MCF 10A (cell line): Measurements from ENCODE around the gene BMP3. TPM values are rescaled to one million over a fixed set of nuclear protein-coding genes. Genes with fewer than 3 reads are reported as not detected.
A peak's percentile ranks its signal among the peaks of the same experiment; 100 is the strongest.

Experiments
- BruUV-seq: library from RNA; stranded (reverse); fragments of 400-500 nt; replicated peaks from 2 replicates; lab custom pipeline; 2021; lab: Mats Ljungman, UMichigan
- CTCF ChIA-PET: fragments of 300-600 bp; sonication (Branson Sonifier 250); formaldehyde crosslinking; extraction: SDS; loops from one replicate; lab custom pipeline; 2021; ENCODE audit warnings: antibody characterized with exemption, inconsistent platforms; lab: Yijun Ruan, JAX
- POLR2A ChIA-PET: fragments of 300-600, 350-650 bp; sonication (Branson Sonifier 250); formaldehyde crosslinking; extraction: SDS; loops from one replicate; lab custom pipeline; 2020; ENCODE audit warnings: antibody characterized with exemption, inconsistent platforms; lab: Yijun Ruan, JAX
- DNase-seq: peaks from one replicate; pipeline ENCODE4 v3.0.0-alpha.2; 2018; ENCODE audit not compliant: unreplicated experiment
- H3K27ac Mint-ChIP-seq: one replicate; pipeline ENCODE4 v1.8.0; 2022; ENCODE audit warnings: mild to moderate bottlenecking, low read depth, mixed read lengths; ENCODE audit not compliant: unreplicated experiment
- H3K27me3 Mint-ChIP-seq: one replicate; pipeline ENCODE4 v1.8.0; 2022; ENCODE audit warnings: mixed read lengths; ENCODE audit not compliant: insufficient read depth, unreplicated experiment
- H3K36me3 Mint-ChIP-seq: one replicate; pipeline ENCODE4 v1.8.0; 2022; ENCODE audit warnings: mild to moderate bottlenecking, moderate library complexity, mixed read lengths; ENCODE audit not compliant: insufficient read depth, unreplicated experiment
- H3K4me1 Mint-ChIP-seq: one replicate; pipeline ENCODE4 v1.8.0; 2022; ENCODE audit warnings: mixed read lengths; ENCODE audit not compliant: insufficient read depth, unreplicated experiment
- H3K4me3 Mint-ChIP-seq: one replicate; pipeline ENCODE4 v1.8.0; 2022; ENCODE audit warnings: mild to moderate bottlenecking, moderate library complexity, mixed read lengths; ENCODE audit not compliant: unreplicated experiment
- H3K9me3 Mint-ChIP-seq: one replicate; pipeline ENCODE4 v1.8.0; 2022; ENCODE audit warnings: mixed read lengths; ENCODE audit not compliant: unreplicated experiment
- intact Hi-C: fragments of 100-400 bp; cut with micrococcal nuclease; formaldehyde crosslinking; loops from 2 replicates; pipeline ENCODE4 v1.14.1; 2022
- total RNA-seq: library from RNA; stranded (reverse); gene quantifications from 2 replicates; pipeline ENCODE4 v1.2.3, GENCODE V29; 2022
- TF ChIP-seq, protein P1 (sequence below): fragments of 200-600 bp; IDR thresholded peaks from one replicate; pipeline ENCODE4 v1.8.0; 2022; ENCODE audit warnings: antibody characterized with exemption, mild to moderate bottlenecking; ENCODE audit not compliant: unreplicated experiment

Gene BMP3
- total RNA-seq, 1 experiment from 2014 or later, result not detected

DNA sequence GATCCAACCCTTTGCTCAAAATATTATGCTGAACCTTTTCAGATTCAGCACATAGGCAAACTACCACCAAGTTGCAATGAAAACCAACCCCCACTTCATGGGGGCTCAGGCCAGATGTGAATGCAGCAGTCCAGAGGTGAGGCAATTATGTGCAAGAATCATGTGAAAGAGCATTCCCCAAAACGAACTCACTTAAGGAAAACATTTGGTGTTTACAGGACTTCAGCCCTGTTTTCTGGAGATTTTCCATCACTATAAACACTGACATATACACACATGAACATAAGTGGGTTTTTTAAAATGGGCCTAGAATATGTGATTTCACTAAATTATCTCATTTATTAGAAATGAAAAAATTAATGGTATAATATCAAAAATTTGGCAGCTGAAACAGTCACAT is 31.5 kb downstream of the BMP3 start:
- no TSS peak for BruUV-seq

GRCh38 chr4:81065446-81065845 is 34.9 kb downstream of the BMP3 start:
- Mint-ChIP-seq H3K9me3 (no peaks in the 10 kb centered on the region), H3K27ac (no peak overlapping the region)

More for the DNA sequence above, 31.5 kb downstream of the BMP3 start:
- Mint-ChIP-seq H3K36me3 (no peaks in the 10 kb centered on the region), H3K4me3 (no peak overlapping the region), H3K9me3 (no peaks in the 10 kb centered on the region), H3K4me1 (peaks cover 5% of the 10 kb centered on the region), H3K27me3 (no peaks in the 10 kb centered on the region), H3K27ac (no peak overlapping the region)
- TF ChIP-seq, protein P1, sequence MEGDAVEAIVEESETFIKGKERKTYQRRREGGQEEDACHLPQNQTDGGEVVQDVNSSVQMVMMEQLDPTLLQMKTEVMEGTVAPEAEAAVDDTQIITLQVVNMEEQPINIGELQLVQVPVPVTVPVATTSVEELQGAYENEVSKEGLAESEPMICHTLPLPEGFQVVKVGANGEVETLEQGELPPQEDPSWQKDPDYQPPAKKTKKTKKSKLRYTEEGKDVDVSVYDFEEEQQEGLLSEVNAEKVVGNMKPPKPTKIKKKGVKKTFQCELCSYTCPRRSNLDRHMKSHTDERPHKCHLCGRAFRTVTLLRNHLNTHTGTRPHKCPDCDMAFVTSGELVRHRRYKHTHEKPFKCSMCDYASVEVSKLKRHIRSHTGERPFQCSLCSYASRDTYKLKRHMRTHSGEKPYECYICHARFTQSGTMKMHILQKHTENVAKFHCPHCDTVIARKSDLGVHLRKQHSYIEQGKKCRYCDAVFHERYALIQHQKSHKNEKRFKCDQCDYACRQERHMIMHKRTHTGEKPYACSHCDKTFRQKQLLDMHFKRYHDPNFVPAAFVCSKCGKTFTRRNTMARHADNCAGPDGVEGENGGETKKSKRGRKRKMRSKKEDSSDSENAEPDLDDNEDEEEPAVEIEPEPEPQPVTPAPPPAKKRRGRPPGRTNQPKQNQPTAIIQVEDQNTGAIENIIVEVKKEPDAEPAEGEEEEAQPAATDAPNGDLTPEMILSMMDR, result no peak
- POLR2A ChIA-PET, result no interaction called here
- DNase-seq, result no peak
- CTCF ChIA-PET, result interaction anchor here (0.8 to 9.8 kb wide), 5 partner anchors 9 to 727 kb away, joined by 3 to 192 read pairs (median 3); no protein-coding TSS in a partner anchor
- intact Hi-C loops, result no loop called here

GRCh38 chr4:81069706-81070331 is 39.3 kb downstream of the BMP3 start:
- no peaks in the 10 kb centered on the region for H3K9me3 Mint-ChIP-seq
- no peaks in the 10 kb centered on the region for H3K27me3 Mint-ChIP-seq
- H3K27ac Mint-ChIP-seq, result no peak overlapping the region
- intact Hi-C loops, result loop anchor here (1.0 kb wide), 2 partner anchors 190 to 281 kb away; no protein-coding TSS in a partner anchor
- no peaks in the 10 kb centered on the region for H3K36me3 Mint-ChIP-seq
- H3K4me3 Mint-ChIP-seq, result no peak overlapping the region
- DNase-seq, result peak; percentile 91
- ChIA-PET CTCF (interaction anchor here (0.6 to 9.8 kb wide), 42 partner anchors 8 to 1199 kb away, joined by 3 to 192 read pairs (median 4); no protein-coding TSS in a partner anchor), POLR2A (interaction anchor here (1.4 kb wide), 1 partner anchor 282 kb away, joined by 9 read pairs; no protein-coding TSS in a partner anchor)
- peaks cover 11% of the 10 kb centered on the region for H3K4me1 Mint-ChIP-seq
- TF ChIP-seq, protein P1, result peak; percentile 78
- BruUV-seq, result no TSS peak

More at GRCh38 chr4:81065446-81065845, 34.9 kb downstream of the BMP3 start:
- Mint-ChIP-seq H3K4me3 (no peak overlapping the region), H3K36me3 (no peaks in the 10 kb centered on the region), H3K4me1 (peaks cover 11% of the 10 kb centered on the region), H3K27me3 (no peaks in the 10 kb centered on the region)
- TF ChIP-seq, protein P1, result no peak
- no TSS peak for BruUV-seq
- POLR2A ChIA-PET, result no interaction called here
- no peak for DNase-seq
- CTCF ChIA-PET, result interaction anchor here (0.5 to 9.8 kb wide), 3 partner anchors 12 to 288 kb away, joined by 3 to 192 read pairs (median 4); no protein-coding TSS in a partner anchor
- intact Hi-C loops, result no loop called here

- Mint-ChIP-seq H3K9me3 (no peaks in the 10 kb centered on the region), H3K27me3 (no peaks in the 10 kb centered on the region)
Observed at GRCh38 chr4:81071013-81071412, 40.5 kb downstream of the BMP3 start.

More at GRCh38 chr4:81071013-81071412, 40.5 kb downstream of the BMP3 start:
- Mint-ChIP-seq H3K4me1 (peaks cover 5% of the 10 kb centered on the region), H3K27ac (no peak overlapping the region), H3K4me3 (no peak overlapping the region), H3K36me3 (no peaks in the 10 kb centered on the region)
- ChIA-PET CTCF (interaction anchor here (0.6 to 9.8 kb wide), 17 partner anchors 8 to 300 kb away, joined by 3 to 192 read pairs (median 6); no protein-coding TSS in a partner anchor), POLR2A (interaction anchor here (1.4 kb wide), 1 partner anchor 281 kb away, joined by 7 read pairs; no protein-coding TSS in a partner anchor)
- intact Hi-C loops, result no loop called here
- BruUV-seq, result no TSS peak
- DNase-seq, result no peak
- TF ChIP-seq, protein P1, result no peak
